Stimulated activated naive CD4-positive, alpha-beta T cell treated with Interleukin-2 at 50 U/mL for 16 hours (primary cell): Measurements from ENCODE around the gene DHRS13.
A peak's percentile ranks its signal among the peaks of the same experiment; 100 is the strongest.

Experiments
- DNase-seq: peaks from one replicate; lab custom pipeline; 2025; lab: John Stamatoyannopoulos, UW

DHRS13 gene

DNA sequence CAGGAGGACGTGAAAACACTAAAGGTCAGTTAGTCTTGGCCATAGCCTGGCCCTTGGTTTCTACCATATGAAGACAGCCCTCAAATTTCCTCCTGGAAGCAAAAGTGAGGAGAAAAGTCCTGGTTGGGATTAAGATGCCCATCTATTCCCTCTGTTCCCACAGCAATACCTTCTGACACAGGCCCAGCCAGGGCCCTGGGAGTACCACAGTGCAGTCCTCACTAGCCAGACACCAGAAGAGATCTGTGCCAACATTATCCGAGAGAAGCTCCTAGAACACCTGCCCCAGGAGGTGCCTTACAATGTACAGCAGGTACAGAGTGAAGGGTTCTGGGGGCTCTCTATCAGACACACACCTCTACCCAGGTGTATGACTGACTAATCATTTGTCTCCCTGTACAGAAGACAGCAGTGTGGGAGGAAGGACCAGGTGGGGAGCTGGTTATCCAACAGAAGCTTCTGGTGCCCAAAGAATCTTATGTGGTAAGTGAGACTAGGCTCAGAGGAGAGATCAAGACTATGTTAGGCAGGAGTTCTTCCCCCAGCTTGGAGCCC lies 44.0 kb downstream of the DHRS13 start:
- DNase-seq = no peak

GRCh38 chr17:28857905-28858800 lies 44.7 kb downstream of the DHRS13 start:
- no peak for DNase-seq

DNA sequence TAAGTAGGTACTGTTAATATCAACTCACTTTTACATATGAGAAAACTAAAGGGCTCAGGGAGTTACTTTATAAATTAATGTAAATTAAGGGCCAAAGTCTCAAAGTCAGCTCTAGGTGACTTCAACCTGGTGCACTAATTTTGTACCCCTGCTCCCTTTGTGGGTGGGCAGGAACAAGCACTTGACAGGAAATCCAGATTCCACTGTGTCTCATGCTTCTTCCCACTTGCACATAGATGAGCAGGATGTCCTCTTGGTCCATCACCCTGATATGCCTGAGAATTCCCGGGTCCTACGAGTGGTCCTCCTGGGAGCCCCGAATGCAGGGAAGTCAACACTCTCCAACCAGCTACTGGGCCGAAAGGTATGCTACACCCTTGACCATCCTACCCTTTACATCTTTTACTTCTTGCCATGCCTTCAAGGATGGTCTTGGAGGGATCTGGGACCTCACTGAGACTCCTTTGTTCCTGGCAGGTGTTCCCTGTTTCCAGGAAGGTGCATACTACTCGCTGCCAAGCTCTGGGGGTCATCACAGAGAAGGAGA lies 46.8 kb downstream of the DHRS13 start:
- no peak for DNase-seq

GRCh38 chr17:28855336-28855679 lies 47.6 kb downstream of the DHRS13 start:
- DNase-seq = no peak

DNA sequence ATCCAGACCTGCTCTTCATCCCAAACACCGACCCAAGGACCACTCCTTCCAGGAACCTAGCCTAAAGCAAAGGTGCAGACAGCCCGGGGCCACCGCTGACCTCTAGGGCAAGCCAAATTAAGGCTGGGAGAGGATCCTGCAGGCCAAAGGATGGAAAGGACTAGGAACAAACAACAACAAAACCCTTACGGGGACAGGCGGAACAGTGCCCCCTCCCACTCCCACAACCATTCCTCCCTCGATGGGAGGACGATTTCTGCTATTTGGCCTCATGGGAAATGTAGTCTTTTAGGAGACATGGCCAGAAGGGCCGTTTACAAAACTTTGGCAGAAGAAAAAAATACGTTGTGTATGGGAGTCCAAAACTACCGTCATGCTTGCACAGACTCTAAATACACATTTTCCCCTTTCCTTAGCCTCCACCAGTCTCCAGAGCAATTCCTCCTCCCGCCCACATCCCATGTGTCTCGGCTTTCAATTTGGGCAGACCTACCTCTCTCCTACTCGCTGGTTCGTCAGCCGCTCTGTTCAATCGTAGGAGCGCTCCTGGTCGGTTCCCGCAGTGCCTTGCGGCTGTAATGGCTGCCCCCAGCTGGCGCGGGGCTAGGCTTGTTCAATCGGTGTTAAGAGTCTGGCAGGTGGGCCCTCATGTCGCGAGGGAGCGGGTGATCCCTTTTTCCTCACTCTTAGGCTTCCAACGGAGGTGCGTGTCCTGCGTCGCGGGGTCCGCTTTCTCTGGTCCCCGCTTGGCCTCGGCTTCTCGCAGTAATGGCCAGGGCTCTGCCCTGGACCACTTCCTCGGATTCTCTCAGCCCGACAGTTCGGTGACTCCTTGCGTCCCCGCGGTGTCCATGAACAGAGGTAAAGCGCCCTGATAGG lies 48.2 kb downstream of the DHRS13 start, which contains the start of gene ERAL1:
ERAL1 (plus strand) TSS at position 560 of the 879 bp plus-strand sequence; CDS start at position 579, 19 bp downstream.
- DNase-seq = peak; percentile 84

GRCh38 chr17:28853295-28853694 lies 49.6 kb downstream of the DHRS13 start:
- DNase-seq = no peak

DNA sequence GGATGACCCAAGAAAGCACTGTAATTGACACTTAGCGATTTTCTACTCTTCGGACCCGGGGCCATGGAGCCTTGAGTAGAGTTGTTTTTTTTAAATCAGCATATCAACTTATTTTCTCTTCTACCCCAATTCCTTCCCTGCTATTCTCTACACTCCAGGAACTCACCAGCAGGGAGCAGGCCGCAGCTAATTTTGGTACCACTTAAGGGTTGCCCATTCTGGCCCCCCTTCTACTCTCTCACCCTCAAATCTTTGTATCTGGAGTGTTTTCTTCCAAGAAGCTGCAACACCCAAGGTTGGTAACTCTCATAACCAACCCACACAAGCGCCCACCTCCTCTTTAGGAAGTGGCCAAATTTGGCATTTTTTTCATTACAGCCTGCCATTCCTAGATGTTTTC lies 53.6 kb downstream of the DHRS13 start:
- DNase-seq = no peak

- peak; percentile 33 for DNase-seq
Observed at GRCh38 chr17:28848667-28849066, 54.2 kb downstream of the DHRS13 start.
